ENCODE data around the gene EHMT1.

- TF ChIP-seq CTCF (conservative IDR thresholded peaks at IDR 0.05; ENCODE audit: low read length) (no peak), EZH2phosphoT487 (IDR thresholded peaks at IDR 0.05; ENCODE audit: borderline replicate concordance) (no peak)
Measured at GRCh38 chr9:137674307-137674975, 55.6 kb downstream of the EHMT1 start.

All from Loucy (cell line).